HCT116 (cell line): ENCODE results near the gene ALOXE3. TPM values are rescaled to one million over a fixed set of nuclear protein-coding genes. Genes with fewer than 3 reads are reported as not detected.

Experiments
- CBX3 ChIP-seq: IDR thresholded peaks from 2 replicates; pipeline ENCODE4 v1.6.1; 2012; ENCODE audit warnings: low read depth
- ELF1 ChIP-seq: IDR thresholded peaks from 2 replicates; pipeline ENCODE4 v1.6.1; 2012; ENCODE audit warnings: low read depth, borderline replicate concordance
- EZH2 ChIP-seq: fragments of 200-600 bp; sonication (generic); IDR thresholded peaks from 2 replicates; pipeline ENCODE4 v1.6.1; 2017; ENCODE audit warnings: antibody characterized with exemption, mixed run types
- JUND ChIP-seq: IDR thresholded peaks from 2 replicates; pipeline ENCODE4 v1.6.1; 2012
- MAX ChIP-seq: IDR thresholded peaks from 2 replicates; pipeline ENCODE4 v1.6.1; 2012
- POLR2A ChIP-seq: IDR thresholded peaks from 2 replicates; pipeline ENCODE4 v1.7.0; 2011; ENCODE audit warnings: borderline replicate concordance; ENCODE audit not compliant: insufficient read depth, insufficient read length; ENCODE audit errors: extremely low read depth
- SP1 ChIP-seq: IDR thresholded peaks from 2 replicates; pipeline ENCODE4 v1.6.1; 2012; ENCODE audit warnings: low read depth
- SRF ChIP-seq: IDR thresholded peaks from 2 replicates; pipeline ENCODE4 v1.6.1; 2012; ENCODE audit warnings: low read depth
- TCF7L2 ChIP-seq: IDR thresholded peaks from 2 replicates; pipeline ENCODE4 v1.7.0; 2011; ENCODE audit warnings: borderline replicate concordance, inconsistent platforms; ENCODE audit not compliant: insufficient read depth, insufficient read length; ENCODE audit errors: extremely low read depth
- YY1 ChIP-seq: IDR thresholded peaks from 2 replicates; pipeline ENCODE4 v1.6.1; 2011; ENCODE audit warnings: low read length, low read depth, moderate library complexity, mild to moderate bottlenecking; ENCODE audit not compliant: insufficient replicate concordance; ENCODE audit errors: extremely low read depth
- ZBTB33 ChIP-seq: IDR thresholded peaks from 2 replicates; pipeline ENCODE4 v1.6.1; 2011; ENCODE audit warnings: mild to moderate bottlenecking, low read length, moderate library complexity; ENCODE audit not compliant: insufficient replicate concordance; ENCODE audit errors: extremely low read depth
- ZFX ChIP-seq: fragments of 450-650 bp; IDR thresholded peaks from 2 replicates; pipeline ENCODE4 v1.6.1; 2017
- ZNF274 ChIP-seq: fragments of 200-500 bp; sonication (Bioruptor generic); IDR thresholded peaks from 2 replicates; pipeline ENCODE4 v1.6.1; 2014; ENCODE audit warnings: mild to moderate bottlenecking, low read depth, low read length, inconsistent platforms
- total RNA-seq: library from RNA; stranded (reverse); gene quantifications from one replicate; pipeline ENCODE4 v1.2.1, GENCODE V29; 2021; ENCODE audit not compliant: unreplicated experiment

The ALOXE3 gene
- total RNA-seq, 1 experiment from 2014 or later, result 3.5 TPM

GRCh38 chr17:8140065-8141029, 22.0 kb upstream of the ALOXE3 start (continued):
- TF ChIP-seq ZFX, result no peak
- TF ChIP-seq ZNF274, result no peak
- TF ChIP-seq EZH2, result no peak
- no peak for TF ChIP-seq POLR2A
- TF ChIP-seq CBX3, result no peak
- no peak for TF ChIP-seq TCF7L2
- no peak for TF ChIP-seq ZBTB33
- TF ChIP-seq ELF1, result no peak
- no peak for TF ChIP-seq MAX
- TF ChIP-seq JUND, result no peak
- TF ChIP-seq SP1, result no peak
- no peak for TF ChIP-seq SRF
- no peak for TF ChIP-seq YY1
